WTC11 (cell line): ENCODE measurements around the gene PURA. TPM values are rescaled to one million over a fixed set of nuclear protein-coding genes. Genes with fewer than 3 reads are reported as not detected.
"Not testable (repeated sequence)": the region's sequence is repeated elsewhere in the genome, so short reads cannot be mapped to it uniquely, and the experiment has no call there.

Experiments
- ATAC-seq: fragments of 200-7000 bp; cut with Tn5 transposase; 2 replicates; pipeline ENCODE4 v1.10.0; 2021; ENCODE audit warnings: mild to moderate bottlenecking, moderate library complexity
- CTCF ChIA-PET: fragments of 300-600 bp; sonication (Branson Sonifier 250); formaldehyde crosslinking; loops from one replicate; lab custom pipeline; 2021; ENCODE audit warnings: antibody characterized with exemption; lab: Charles Lee
- POLR2A ChIA-PET: fragments of 350-600 bp; sonication (Branson Sonifier 250); formaldehyde crosslinking; loops from one replicate; lab custom pipeline; 2021; ENCODE audit warnings: antibody characterized with exemption; lab: Charles Lee
- DNase-seq: peaks from one replicate; pipeline ENCODE4 v3.0.0; 2021; ENCODE audit warnings: low spot score
- H3K27ac Mint-ChIP-seq: 2 replicates; pipeline ENCODE4 v1.8.0; 2021; ENCODE audit warnings: mixed read lengths
- H3K27me3 Mint-ChIP-seq: 2 replicates; pipeline ENCODE4 v1.8.0; 2021; ENCODE audit warnings: low read depth, mild to moderate bottlenecking, moderate library complexity, mixed read lengths
- H3K36me3 Mint-ChIP-seq: 2 replicates; pipeline ENCODE4 v1.8.0; 2021; ENCODE audit warnings: mixed read lengths
- H3K4me1 Mint-ChIP-seq: 2 replicates; pipeline ENCODE4 v1.8.0; 2022; ENCODE audit warnings: mixed read lengths
- H3K4me3 Mint-ChIP-seq: 2 replicates; pipeline ENCODE4 v1.8.0; 2021; ENCODE audit warnings: mild to moderate bottlenecking, moderate library complexity, mixed read lengths
- H3K9me3 Mint-ChIP-seq: 2 replicates; pipeline ENCODE4 v1.8.0; 2021; ENCODE audit warnings: mixed read lengths
- ATF3 ChIP-seq: sonication (generic); formaldehyde crosslinking; conservative IDR thresholded peaks from 2 replicates; pipeline ENCODE4 v1.8.1; 2022; ENCODE audit warnings: mild to moderate bottlenecking, missing genetic modification reagents
- CTCF ChIP-seq: fragments of 200-600 bp; IDR thresholded peaks from 2 replicates; pipeline ENCODE4 v1.8.0; 2022; ENCODE audit warnings: antibody characterized with exemption
- ESRRA ChIP-seq: sonication (generic); formaldehyde crosslinking; IDR thresholded peaks from 2 replicates; pipeline ENCODE4 v1.8.1; 2022; ENCODE audit warnings: mild to moderate bottlenecking, missing genetic modification reagents, borderline replicate concordance
- FOXJ3 ChIP-seq: sonication (generic); formaldehyde crosslinking; IDR thresholded peaks from 2 replicates; pipeline ENCODE4 v1.9.0; 2021; ENCODE audit warnings: missing genetic modification reagents, mild to moderate bottlenecking, borderline replicate concordance
- GABPB1 ChIP-seq: sonication (generic); formaldehyde crosslinking; IDR thresholded peaks from 2 replicates; pipeline ENCODE4 v1.8.1; 2023; ENCODE audit warnings: mild to moderate bottlenecking, missing genetic modification reagents
- JAZF1 ChIP-seq: fragments of 250-450 bp; sonication (Bioruptor Pico); IDR thresholded peaks from 2 replicates; pipeline ENCODE4 v1.9.0; 2021; ENCODE audit warnings: moderate library complexity, mild to moderate bottlenecking, inconsistent platforms
- MXD4 ChIP-seq: fragments of 250-450 bp; sonication (Bioruptor Pico); IDR thresholded peaks from 2 replicates; pipeline ENCODE4 v1.8.0; 2021; ENCODE audit warnings: mild to moderate bottlenecking, moderate library complexity, borderline replicate concordance
- NFYB ChIP-seq: sonication (generic); formaldehyde crosslinking; conservative IDR thresholded peaks from 2 replicates; pipeline ENCODE4 v1.8.0; 2022; ENCODE audit warnings: low read depth, missing genetic modification reagents
- NR1H2 ChIP-seq: sonication (generic); formaldehyde crosslinking; IDR thresholded peaks from 2 replicates; pipeline ENCODE4 v1.9.0; 2021; ENCODE audit warnings: mild to moderate bottlenecking, moderate library complexity, missing genetic modification reagents
- NR2C2 ChIP-seq: sonication (generic); formaldehyde crosslinking; IDR thresholded peaks from 2 replicates; pipeline ENCODE4 v1.8.0; 2022; ENCODE audit warnings: mild to moderate bottlenecking, missing genetic modification reagents
- SMAD4 ChIP-seq: sonication (generic); formaldehyde crosslinking; IDR thresholded peaks from 2 replicates; pipeline ENCODE4 v1.8.0; 2022; ENCODE audit warnings: mild to moderate bottlenecking, missing genetic modification reagents
- SOX15 ChIP-seq: fragments of 250-450 bp; sonication (Bioruptor Pico); IDR thresholded peaks from 2 replicates; pipeline ENCODE4 v1.9.0; 2021; ENCODE audit warnings: mild to moderate bottlenecking
- SP1 ChIP-seq: sonication (generic); formaldehyde crosslinking; conservative IDR thresholded peaks from 2 replicates; pipeline ENCODE4 v1.8.1; 2022; ENCODE audit warnings: missing genetic modification reagents
- TCF7 ChIP-seq: sonication (generic); formaldehyde crosslinking; IDR thresholded peaks from 2 replicates; pipeline ENCODE4 v1.8.0; 2022; ENCODE audit warnings: mild to moderate bottlenecking, low read depth, missing genetic modification reagents, moderate library complexity
- USF1 ChIP-seq: sonication (generic); formaldehyde crosslinking; IDR thresholded peaks from 2 replicates; pipeline ENCODE4 v1.8.0; 2022; ENCODE audit warnings: mild to moderate bottlenecking, missing genetic modification reagents
- ZNF138 ChIP-seq: sonication (generic); formaldehyde crosslinking; conservative IDR thresholded peaks from 2 replicates; pipeline ENCODE4 v1.8.1; 2022; ENCODE audit warnings: mild to moderate bottlenecking, moderate library complexity, missing genetic modification reagents
- ZNF232 ChIP-seq: sonication (generic); formaldehyde crosslinking; IDR thresholded peaks from 2 replicates; pipeline ENCODE4 v1.8.0; 2022; ENCODE audit warnings: mild to moderate bottlenecking, missing genetic modification reagents
- ZNF416 ChIP-seq: fragments of 250-450 bp; sonication (Bioruptor Pico); IDR thresholded peaks from 2 replicates; pipeline ENCODE4 v1.9.0; 2021; ENCODE audit warnings: mild to moderate bottlenecking, inconsistent platforms
- ZSCAN18 ChIP-seq: fragments of 250-450 bp; sonication (Bioruptor Pico); IDR thresholded peaks from 2 replicates; pipeline ENCODE4 v2.1.2; 2022; ENCODE audit warnings: mild to moderate bottlenecking, moderate library complexity
- total RNA-seq: library from RNA; stranded (reverse); gene quantifications from 3 replicates; pipeline ENCODE4 v1.2.3, GENCODE V29; 2021

The PURA gene
- total RNA-seq, 1 experiment from 2014 or later, result 9.0 TPM

- no peak for TF ChIP-seq CTCF
- no peak for TF ChIP-seq ZNF416 (CRISPR knock-in tag)
Observed at GRCh38 chr5:140153255-140153654, 39.3 kb downstream of the PURA start (continued).

GRCh38 chr5:140153905-140154304 is 40.0 kb downstream of the PURA start:
- Mint-ChIP-seq H3K27me3 (peaks cover 22% of the 10 kb centered on the region), H3K27ac (no peak overlapping the region), H3K9me3 (no peaks in the 10 kb centered on the region), H3K4me3 (peak overlapping the region; percentile 5; the same call in 1 of the 2 replicates), H3K4me1 (peaks cover 34% of the 10 kb centered on the region), H3K36me3 (no peaks in the 10 kb centered on the region)
- ChIA-PET CTCF (interaction anchor here (0.8 to 8.7 kb wide), 16 partner anchors 9 to 379 kb away, joined by 3 to 92 read pairs (median 3); partner anchors contain the start of genes CYSTM1 and HBEGF), POLR2A (interaction anchor here (2.9 kb wide), 1 partner anchor 8 kb away, joined by 9 read pairs; no protein-coding TSS in a partner anchor)
- peak; percentile 46 for ATAC-seq
- TF ChIP-seq JAZF1 (CRISPR knock-in tag) (no peak), MXD4 (no peak), ATF3 (CRISPR knock-in tag) (no peak), NR1H2 (CRISPR knock-in tag) (no peak), NR2C2 (CRISPR knock-in tag) (no peak)
- peak; percentile 22 for DNase-seq

GRCh38 chr5:140154710-140155381 is 40.9 kb downstream of the PURA start:
- H3K27ac Mint-ChIP-seq, H3K4me3 Mint-ChIP-seq, DNase-seq, H3K9me3 Mint-ChIP-seq, ATAC-seq, H3K36me3 Mint-ChIP-seq: not testable (repeated sequence)
- peaks cover 34% of the 10 kb centered on the region for H3K4me1 Mint-ChIP-seq
- CTCF ChIA-PET, result interaction anchor here (0.9 to 8.7 kb wide), 9 partner anchors 10 to 380 kb away, joined by 3 to 92 read pairs (median 6); partner anchors contain the start of genes CYSTM1 and HBEGF
- peaks cover 22% of the 10 kb centered on the region for H3K27me3 Mint-ChIP-seq
- POLR2A ChIA-PET, result interaction anchor here (2.9 kb wide), 1 partner anchor 9 kb away, joined by 9 read pairs; no protein-coding TSS in a partner anchor

GRCh38 chr5:140157032-140157781 is 43.3 kb downstream of the PURA start:
- DNase-seq (peak; percentile 94), ATAC-seq (peak; percentile 91)
- Mint-ChIP-seq H3K4me3 (peak overlapping the region; percentile 67), H3K9me3 (no peaks in the 10 kb centered on the region), H3K27ac (no peak overlapping the region), H3K27me3 (peaks cover 17% of the 10 kb centered on the region), H3K36me3 (no peaks in the 10 kb centered on the region), H3K4me1 (peaks cover 28% of the 10 kb centered on the region)
- ChIA-PET POLR2A (no interaction called here), CTCF (interaction anchor here (0.6 to 8.7 kb wide), 12 partner anchors 9 to 177 kb away, joined by 3 to 92 read pairs (median 4); no protein-coding TSS in a partner anchor)
- TF ChIP-seq SP1 (CRISPR knock-in tag) (0 out of 2 replicates have a peak, but pooled peaks have one; percentile 23), CTCF (peak; percentile 86), JAZF1 (CRISPR knock-in tag) (no peak), TCF7 (CRISPR knock-in tag) (no peak), ZNF138 (CRISPR knock-in tag) (no peak), GABPB1 (CRISPR knock-in tag) (peak; percentile 28; the same call in 1 of the 2 replicates), SOX15 (CRISPR knock-in tag) (no peak), ESRRA (CRISPR knock-in tag) (no peak), ZSCAN18 (no peak), MXD4 (no peak), FOXJ3 (CRISPR knock-in tag) (no peak), ZNF232 (CRISPR knock-in tag) (no peak), NFYB (CRISPR knock-in tag) (peak; percentile 37; the same call in 1 of the 2 replicates), USF1 (CRISPR knock-in tag) (no peak), SMAD4 (no peak)
